ENCODE measurements around the gene ZNF428.

Gene ZNF428

DNA sequence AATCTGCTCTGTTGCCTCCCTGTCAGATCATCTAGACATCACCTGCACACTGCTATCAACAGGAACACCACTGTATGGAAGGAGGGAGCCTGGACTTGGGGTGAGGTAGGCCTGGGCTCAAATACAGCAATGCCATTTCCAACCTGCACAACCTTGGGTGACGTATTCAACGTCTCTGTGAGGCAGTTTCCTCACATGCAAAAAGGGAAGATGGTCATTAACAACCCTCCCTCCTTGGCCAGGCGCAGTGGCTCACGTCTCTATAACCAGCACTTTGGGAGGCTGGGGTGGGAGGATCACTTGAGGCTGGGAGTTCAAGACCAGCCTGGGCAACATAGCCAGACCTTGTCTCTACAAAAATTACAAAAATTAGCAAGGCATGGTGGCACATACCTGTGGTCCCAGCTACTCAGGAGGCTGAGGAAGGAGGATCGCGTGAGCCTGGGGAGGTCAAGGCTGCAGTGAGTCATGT lies 57.2 kb downstream of the ZNF428 start:
- no peak for DNase-seq (ENCODE audit: low read depth)

DNA sequence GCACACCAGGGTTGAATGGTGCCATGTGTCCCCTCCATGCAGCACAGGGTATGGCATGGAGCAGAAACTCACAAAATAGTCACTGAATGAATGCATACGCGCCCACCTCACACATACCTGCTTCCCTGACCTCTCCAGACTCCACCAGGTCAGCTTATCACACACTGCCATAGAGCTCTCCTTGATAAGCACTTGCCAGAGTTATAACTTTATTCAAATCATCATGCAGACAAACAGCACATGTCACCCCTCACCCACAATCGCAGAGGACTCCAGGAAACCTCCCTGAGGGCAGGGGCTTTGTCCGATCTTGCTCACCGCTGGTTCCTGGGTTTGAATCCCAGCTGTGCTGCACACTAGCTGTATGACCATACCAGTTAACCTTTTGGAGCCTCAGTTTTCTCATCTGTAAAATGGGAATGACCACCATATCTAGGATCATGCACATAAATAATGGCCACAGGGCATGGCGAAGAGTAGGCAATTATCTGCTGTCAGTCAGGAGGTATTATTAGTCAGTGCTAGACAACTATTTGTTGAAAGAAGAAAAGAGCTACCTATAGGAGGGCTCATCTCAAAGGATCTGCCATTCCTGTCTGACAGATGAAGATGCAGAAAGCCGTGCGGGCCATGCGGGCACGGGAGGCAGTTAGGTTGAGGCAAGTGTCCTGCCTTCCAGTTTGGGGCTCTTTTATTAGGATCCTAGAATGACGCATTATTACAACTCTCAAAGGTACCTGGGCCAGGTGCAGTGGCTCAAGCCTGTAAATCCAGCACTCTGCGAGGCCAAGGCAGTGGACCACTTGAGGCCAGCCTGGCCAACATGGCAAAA lies 58.1 kb downstream of the ZNF428 start:
- DNase-seq (ENCODE audit: low read depth) = no peak

DNA sequence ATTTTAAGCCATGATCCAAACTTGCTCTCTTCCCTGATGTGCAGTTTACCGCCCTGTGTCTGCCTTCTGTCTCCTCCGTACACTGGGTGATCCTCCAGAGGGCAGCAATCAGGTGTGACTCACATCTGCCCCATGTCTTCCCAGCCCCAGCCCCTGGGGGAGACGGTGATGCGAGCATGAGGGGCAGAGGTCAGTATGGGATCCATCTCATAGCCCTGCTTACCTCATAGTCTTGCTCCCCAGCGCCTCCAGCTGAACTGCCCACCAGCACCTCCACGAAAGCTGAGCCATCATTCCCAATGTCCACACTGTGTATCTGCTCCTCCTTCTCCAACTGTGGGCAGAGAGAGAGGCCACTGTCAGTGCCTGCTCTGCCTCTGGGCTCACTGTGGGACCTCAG lies 58.7 kb downstream of the ZNF428 start:
- no peak for DNase-seq (ENCODE audit: low read depth)
